GM12864 (cell line): ENCODE measurements around the gene ITGAE.
"Not testable (repeated sequence)": the region's sequence is repeated elsewhere in the genome, so short reads cannot be mapped to it uniquely, and the experiment has no call there.

Source experiments
- DNase-seq: peaks from one replicate; pipeline ENCODE4 v3.0.0-alpha.2; 2011; ENCODE audit warnings: low read depth
- H3K4me3 ChIP-seq: 2 replicates; pipeline ENCODE4 v1.5.1; 2011; ENCODE audit warnings: mild to moderate bottlenecking, low read depth, low read length, control low read depth
- TF ChIP-seq, protein P1 (sequence below): IDR thresholded peaks from 2 replicates; pipeline ENCODE4 v1.5.1; 2011; ENCODE audit warnings: low read depth, mild to moderate bottlenecking, moderate library complexity, low read length, control low read depth, inconsistent platforms; ENCODE audit errors: missing control alignments

Gene ITGAE

DNA sequence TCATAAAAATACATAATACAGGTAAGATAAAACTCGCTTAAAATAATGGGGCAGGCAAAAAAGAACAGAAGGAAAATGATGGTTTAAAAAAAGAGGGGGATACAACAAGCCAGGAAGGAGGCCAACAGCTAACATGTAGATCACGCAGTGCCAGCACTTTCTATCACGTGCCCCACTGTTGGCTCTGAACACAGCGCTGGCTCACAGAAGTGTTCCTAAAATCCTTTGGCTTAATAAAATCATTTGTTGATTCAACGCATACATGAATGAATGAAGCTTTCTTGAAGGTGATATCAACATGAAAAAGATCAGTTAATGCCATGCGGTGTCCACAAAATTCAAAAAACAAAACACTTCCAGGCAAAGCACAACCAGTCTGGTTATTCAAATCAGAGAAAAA lies 8.5 kb downstream of the ITGAE start:
- TF ChIP-seq, protein P1, sequence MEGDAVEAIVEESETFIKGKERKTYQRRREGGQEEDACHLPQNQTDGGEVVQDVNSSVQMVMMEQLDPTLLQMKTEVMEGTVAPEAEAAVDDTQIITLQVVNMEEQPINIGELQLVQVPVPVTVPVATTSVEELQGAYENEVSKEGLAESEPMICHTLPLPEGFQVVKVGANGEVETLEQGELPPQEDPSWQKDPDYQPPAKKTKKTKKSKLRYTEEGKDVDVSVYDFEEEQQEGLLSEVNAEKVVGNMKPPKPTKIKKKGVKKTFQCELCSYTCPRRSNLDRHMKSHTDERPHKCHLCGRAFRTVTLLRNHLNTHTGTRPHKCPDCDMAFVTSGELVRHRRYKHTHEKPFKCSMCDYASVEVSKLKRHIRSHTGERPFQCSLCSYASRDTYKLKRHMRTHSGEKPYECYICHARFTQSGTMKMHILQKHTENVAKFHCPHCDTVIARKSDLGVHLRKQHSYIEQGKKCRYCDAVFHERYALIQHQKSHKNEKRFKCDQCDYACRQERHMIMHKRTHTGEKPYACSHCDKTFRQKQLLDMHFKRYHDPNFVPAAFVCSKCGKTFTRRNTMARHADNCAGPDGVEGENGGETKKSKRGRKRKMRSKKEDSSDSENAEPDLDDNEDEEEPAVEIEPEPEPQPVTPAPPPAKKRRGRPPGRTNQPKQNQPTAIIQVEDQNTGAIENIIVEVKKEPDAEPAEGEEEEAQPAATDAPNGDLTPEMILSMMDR = no peak
- DNase-seq = no peak
- no peak overlapping the region for H3K4me3 ChIP-seq

DNA sequence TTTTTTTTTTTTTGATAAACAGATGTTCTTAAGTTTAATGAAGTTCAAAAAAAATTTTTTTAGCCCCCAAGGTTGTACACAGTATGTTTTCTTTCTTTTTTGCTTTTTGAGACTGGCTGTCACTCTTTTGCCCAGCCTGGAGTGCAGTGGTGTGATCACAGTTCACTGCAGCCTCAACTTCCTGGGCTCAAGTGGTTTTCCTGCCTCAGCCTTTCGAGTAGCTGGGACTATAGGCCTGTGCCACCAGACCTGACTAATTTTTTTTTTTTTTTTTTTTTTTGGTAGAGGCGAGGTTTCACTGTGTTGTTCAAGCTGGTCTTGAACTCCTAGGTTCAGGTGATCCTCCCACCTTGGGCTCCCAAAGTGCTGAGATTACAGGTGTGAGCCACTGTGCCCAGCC lies 12.8 kb downstream of the ITGAE start:
- TF ChIP-seq, protein P1 = no peak
- no peak overlapping the region for H3K4me3 ChIP-seq
- DNase-seq = no peak

DNA sequence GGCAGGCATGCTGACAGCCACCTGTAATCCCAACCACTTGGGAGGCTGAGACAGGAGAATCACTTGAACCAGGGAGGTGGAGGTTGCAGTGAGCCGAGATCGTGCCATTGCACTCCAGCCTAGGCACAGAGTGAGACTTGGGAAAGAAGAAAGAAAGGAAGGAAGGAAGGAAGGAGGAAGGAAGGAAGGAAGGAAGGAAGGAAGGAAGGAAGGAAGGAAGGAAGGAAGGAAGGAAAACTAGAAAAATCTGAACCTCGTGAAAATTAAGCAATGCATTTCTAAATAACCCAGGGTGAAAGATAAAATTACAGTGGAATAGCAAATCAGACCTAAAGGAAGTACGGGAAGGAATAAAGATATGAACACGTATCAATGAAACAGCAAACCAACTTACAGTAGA lies 15.7 kb downstream of the ITGAE start:
- H3K4me3 ChIP-seq, DNase-seq: not testable (repeated sequence)

DNA sequence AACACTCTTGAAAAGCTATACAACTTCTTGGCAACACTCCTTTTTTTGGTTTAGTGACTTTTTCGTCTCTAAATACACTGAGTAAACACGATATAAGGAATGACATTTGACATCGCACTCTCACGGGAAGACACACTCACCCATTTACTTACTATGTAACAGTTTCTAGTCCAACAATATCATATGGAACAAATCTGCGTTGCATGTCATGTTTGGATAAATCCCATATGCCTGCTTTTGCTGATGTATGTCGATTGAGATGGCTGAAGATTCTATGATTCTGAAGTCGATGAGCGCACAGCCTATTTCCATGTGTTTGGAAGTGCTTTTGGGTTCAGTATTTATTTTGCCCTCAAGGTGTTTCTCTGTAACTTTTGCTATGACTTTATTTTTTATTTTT lies 18.2 kb downstream of the ITGAE start:
- DNase-seq = no peak
- no peak overlapping the region for H3K4me3 ChIP-seq
- TF ChIP-seq, protein P1 = no peak

DNA sequence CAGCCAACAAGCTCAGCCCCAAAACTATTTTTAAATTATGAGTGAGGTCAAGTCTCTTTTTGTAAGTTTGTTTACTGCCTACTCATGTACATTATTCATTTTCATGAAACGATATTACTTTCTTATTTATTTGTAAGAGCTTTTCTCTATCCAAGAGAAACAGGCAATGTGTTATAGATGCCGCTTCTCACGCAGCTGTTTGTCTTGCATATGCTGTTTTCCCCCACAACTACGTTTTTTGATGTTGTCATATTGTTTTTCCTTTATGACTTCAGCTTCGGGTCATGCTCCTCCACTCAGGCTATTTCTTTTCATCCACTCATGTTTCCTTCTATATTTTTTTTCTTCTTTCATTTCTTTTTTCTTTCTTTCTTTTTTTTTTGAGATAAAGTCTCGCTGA lies 20.0 kb downstream of the ITGAE start:
- TF ChIP-seq, protein P1 = no peak
- H3K4me3 ChIP-seq = no peak overlapping the region
- no peak for DNase-seq

DNA sequence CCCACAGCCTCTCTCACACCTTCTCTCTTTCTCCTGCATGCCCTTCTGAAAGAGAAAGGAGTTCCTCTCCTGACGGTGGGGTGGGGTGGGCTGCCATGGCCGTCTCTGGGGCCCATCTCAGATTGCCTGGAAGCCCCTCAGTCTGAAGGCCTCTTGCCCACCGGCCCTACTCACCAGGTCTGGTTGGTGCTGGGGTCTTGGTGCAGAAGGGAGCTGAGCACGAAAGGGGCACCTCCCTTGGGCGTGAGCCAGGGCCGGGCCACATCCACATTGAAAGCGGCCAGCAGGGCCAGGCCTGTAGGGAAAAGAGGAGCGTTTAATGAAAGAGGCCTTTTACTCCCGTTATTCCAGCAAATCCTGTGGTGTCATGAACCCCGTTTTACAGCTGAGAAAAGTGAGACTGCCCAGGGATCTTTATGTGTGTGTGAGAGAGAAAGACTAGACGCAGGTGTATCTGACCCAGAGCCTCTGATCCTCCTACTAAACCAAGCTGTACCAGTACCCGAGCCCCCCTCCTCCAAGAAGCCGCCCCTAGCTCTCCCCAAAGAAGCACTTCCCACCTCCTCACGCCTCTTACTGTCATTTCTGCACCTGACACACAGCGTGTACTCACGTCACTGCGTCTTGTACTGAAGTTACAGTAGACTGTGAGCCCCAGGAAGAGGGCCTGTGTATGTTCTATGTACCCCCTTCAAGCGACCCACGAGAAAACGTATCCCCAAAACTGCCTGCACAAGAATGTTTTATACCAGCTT lies 23.4 kb downstream of the ITGAE start:
- H3K4me3 ChIP-seq = no peak overlapping the region
- no peak for DNase-seq
- TF ChIP-seq, protein P1 = no peak

DNA sequence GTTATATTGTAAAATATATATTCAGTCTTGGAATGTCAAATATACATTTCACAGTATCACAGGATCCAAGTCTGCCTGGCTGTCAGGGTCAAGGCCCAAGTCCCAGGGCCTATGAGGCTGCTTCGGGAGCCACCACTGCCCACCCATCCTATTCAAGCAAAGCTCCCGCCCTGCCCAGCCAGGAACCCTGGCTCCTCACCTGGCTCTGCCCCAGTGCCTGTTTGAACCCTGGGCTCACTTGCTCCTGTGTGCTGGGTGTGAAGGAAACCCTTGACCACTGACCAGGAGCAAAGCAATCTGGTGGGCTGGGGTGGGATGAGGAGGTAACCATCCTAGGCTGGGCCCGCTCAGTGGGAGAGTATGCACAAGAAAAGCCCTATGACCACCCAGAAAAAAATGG lies 27.0 kb downstream of the ITGAE start:
- no peak overlapping the region for H3K4me3 ChIP-seq
- DNase-seq = no peak
- TF ChIP-seq, protein P1 = no peak
